ENCODE data around the gene MTHFSD. TPM values are rescaled to one million over a fixed set of nuclear protein-coding genes. Genes with fewer than 3 reads are reported as not detected.

The MTHFSD gene
- total RNA-seq, 2 donors from 2014 or later, result 16.9 to 35.6 TPM

DNA sequence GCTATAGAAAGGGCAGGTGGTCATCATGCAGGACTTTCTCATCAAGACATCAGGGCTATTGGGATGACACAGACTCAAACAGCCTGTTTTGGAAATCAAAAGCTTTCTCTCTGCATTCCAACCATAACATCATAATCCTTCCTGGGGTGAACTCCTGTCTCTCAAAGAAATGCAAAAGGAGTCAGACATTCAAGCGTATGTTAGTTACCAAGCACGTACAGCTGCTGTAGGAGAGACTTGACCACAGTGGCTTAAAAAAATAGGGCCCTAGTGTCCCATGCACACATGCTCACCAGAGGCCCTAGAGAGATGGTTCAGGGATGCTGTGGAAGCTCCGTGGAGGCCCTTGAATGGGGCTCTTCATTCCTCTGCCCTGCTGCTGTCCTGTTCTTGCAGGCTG, 69.3 kb downstream of the MTHFSD start:
- DNase-seq, result no peak
- intact Hi-C loops (cut with DNase I), result no loop called here
- Histone ChIP-seq H3K36me3 (replicated peaks in 1 of 2; ENCODE audit: insufficient read depth in 1 of 2, low read depth in 2 of 2) (no peaks in the 10 kb centered on the region), H3K9me3 (peaks cover 0 to 13% (median 0%) of the 10 kb centered on the region in 3 donors), H3K27ac (no peak overlapping the region), H3K4me3 (no peak overlapping the region), H3K4me1 (no peaks in the 10 kb centered on the region), H3K27me3 (peaks cover 0 to 4% of the 10 kb centered on the region in 2 donors)
- TF ChIP-seq, protein P1, sequence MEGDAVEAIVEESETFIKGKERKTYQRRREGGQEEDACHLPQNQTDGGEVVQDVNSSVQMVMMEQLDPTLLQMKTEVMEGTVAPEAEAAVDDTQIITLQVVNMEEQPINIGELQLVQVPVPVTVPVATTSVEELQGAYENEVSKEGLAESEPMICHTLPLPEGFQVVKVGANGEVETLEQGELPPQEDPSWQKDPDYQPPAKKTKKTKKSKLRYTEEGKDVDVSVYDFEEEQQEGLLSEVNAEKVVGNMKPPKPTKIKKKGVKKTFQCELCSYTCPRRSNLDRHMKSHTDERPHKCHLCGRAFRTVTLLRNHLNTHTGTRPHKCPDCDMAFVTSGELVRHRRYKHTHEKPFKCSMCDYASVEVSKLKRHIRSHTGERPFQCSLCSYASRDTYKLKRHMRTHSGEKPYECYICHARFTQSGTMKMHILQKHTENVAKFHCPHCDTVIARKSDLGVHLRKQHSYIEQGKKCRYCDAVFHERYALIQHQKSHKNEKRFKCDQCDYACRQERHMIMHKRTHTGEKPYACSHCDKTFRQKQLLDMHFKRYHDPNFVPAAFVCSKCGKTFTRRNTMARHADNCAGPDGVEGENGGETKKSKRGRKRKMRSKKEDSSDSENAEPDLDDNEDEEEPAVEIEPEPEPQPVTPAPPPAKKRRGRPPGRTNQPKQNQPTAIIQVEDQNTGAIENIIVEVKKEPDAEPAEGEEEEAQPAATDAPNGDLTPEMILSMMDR (IDR thresholded peaks at IDR 0.05), result no peak
- no peak for TF ChIP-seq POLR2A (IDR thresholded peaks at IDR 0.05)
- WGBS, 2 donors, result 47 to 60% methylated on average over 2 to 3 of the region's 3 CpGs
- ATAC-seq, result no peak

DNA sequence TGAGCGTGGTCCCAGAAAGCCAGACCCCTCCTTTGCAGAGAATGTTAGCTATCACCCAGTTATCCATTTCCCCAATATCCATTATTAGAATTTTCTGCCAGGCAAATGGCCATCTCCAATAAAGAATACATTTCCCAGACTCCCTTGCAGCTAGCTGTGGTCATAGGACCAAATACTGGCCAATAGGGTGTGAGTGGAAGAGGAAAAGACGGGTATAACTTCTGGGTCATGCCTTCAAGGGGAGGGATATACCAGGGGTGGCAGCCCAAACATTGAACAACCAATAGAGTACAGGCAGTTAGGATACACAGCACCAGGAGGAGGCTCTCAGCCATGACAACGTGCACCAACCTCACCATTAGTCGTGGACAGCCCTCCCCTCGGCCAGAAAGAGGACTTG, 70.8 kb downstream of the MTHFSD start:
- no peak for DNase-seq
- ATAC-seq, result no peak
- WGBS, 2 donors, result 49 to 53% methylated on average over 3 to 5 of the region's 5 CpGs

GRCh38 chr16:86481607-86482006, 73.4 kb downstream of the MTHFSD start:
- H3K36me3 ChIP-seq (replicated peaks in 1 of 2; ENCODE audit: insufficient read depth in 1 of 2, low read depth in 2 of 2), result no peaks in the 10 kb centered on the region
- no peak for DNase-seq
- intact Hi-C loops (cut with DNase I), result no loop called here
- no peak for ATAC-seq
- WGBS, 2 donors, result 81 to 87% methylated on average over 3 of the region's 3 CpGs
- H3K4me3 ChIP-seq, result no peak overlapping the region
- peaks cover 0 to 13% (median 0%) of the 10 kb centered on the region in 3 donors for H3K9me3 ChIP-seq
- no peak for TF ChIP-seq POLR2A (IDR thresholded peaks at IDR 0.05)
- TF ChIP-seq, protein P1 (IDR thresholded peaks at IDR 0.05), result no peak
- H3K27me3 ChIP-seq, result no peaks in the 10 kb centered on the region
- H3K27ac ChIP-seq, result no peak overlapping the region
- H3K4me1 ChIP-seq, result no peaks in the 10 kb centered on the region

More for the DNA sequence above, 70.8 kb downstream of the MTHFSD start:
- Histone ChIP-seq H3K4me3 (no peak overlapping the region), H3K36me3 (replicated peaks in 1 of 2; ENCODE audit: insufficient read depth in 1 of 2, low read depth in 2 of 2) (no peaks in the 10 kb centered on the region), H3K4me1 (no peaks in the 10 kb centered on the region), H3K27me3 (peaks cover 0 to 4% of the 10 kb centered on the region in 2 donors), H3K27ac (no peak overlapping the region), H3K9me3 (peaks cover 0 to 13% (median 0%) of the 10 kb centered on the region in 3 donors)
- TF ChIP-seq POLR2A (IDR thresholded peaks at IDR 0.05), result no peak
- TF ChIP-seq, protein P1 (IDR thresholded peaks at IDR 0.05), result no peak
- intact Hi-C loops (cut with DNase I), result no loop called here

DNA sequence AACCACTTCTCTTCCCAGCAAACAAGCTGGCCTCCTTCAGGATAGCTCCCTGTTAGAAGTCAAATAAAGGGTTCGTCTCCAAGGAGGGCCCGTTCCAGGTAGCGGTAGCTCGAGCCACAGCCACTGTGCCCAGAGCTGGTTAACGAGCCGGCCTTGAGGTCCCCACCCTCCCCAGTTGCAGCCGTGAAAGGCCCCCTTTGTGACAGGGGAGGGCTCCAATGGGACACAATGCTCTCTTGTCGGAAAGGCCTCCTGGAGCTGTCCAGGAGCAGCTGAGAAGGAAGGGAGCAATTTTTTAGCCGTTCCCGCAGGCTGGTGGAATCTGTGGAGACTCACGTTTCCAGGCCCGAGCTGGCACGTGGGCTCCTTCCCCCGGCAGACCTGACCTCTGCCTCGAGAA, 74.6 kb downstream of the MTHFSD start:
- no peak overlapping the region for H3K27ac ChIP-seq
- intact Hi-C loops (cut with DNase I), result no loop called here

More for the DNA sequence above, 74.6 kb downstream of the MTHFSD start:
- TF ChIP-seq POLR2A (IDR thresholded peaks at IDR 0.05), result no peak
- TF ChIP-seq, protein P1 (IDR thresholded peaks at IDR 0.05), result no peak
- Histone ChIP-seq H3K4me3 (no peak overlapping the region), H3K9me3 (peaks cover 0 to 13% (median 0%) of the 10 kb centered on the region in 3 donors), H3K4me1 (no peaks in the 10 kb centered on the region), H3K36me3 (replicated peaks in 1 of 2; ENCODE audit: insufficient read depth in 1 of 2, low read depth in 2 of 2) (no peaks in the 10 kb centered on the region), H3K27me3 (no peaks in the 10 kb centered on the region)
- DNase-seq (no peak), ATAC-seq (no peak)
- 24 to 33% methylated on average over 13 to 15 of the region's 15 CpGs for WGBS, 2 donors

Other genes with a start within 250 kb of the MTHFSD start
- 1 to 10 TPM in 1 of 2 donors, under 1 TPM in 1; 0.52 to 7.3 TPM for gene FOXF1, start 44.7 kb downstream of the MTHFSD start, total RNA-seq
- under 1 TPM; 0.66 to 0.78 TPM for gene FOXC2, start 11.6 kb upstream of the MTHFSD start, total RNA-seq
- gene FOXL1, start 23.3 kb upstream of the MTHFSD start, total RNA-seq, result under 1 TPM in 1 of 2 donors, not detected in 1; 0.52 TPM